HUES48 (cell line): ENCODE data around the gene HSPA1L.
"Not testable (repeated sequence)": the region's sequence is repeated elsewhere in the genome, so short reads cannot be mapped to it uniquely, and the experiment has no call there.

Experiments
- H3K27ac ChIP-seq: one replicate; pipeline ENCODE4 v1.7.0; 2013; ENCODE audit warnings: low read depth, low read length, inconsistent platforms
- H3K27me3 ChIP-seq: 2 replicates; pipeline ENCODE4 v1.6.1; 2013; ENCODE audit warnings: mild to moderate bottlenecking, low read length; ENCODE audit not compliant: control insufficient read depth, insufficient read depth
- H3K36me3 ChIP-seq: 2 replicates; pipeline ENCODE4 v1.6.1; 2013; ENCODE audit warnings: low read length; ENCODE audit not compliant: control insufficient read depth, insufficient read depth
- H3K4me1 ChIP-seq: 2 replicates; pipeline ENCODE4 v1.6.1; 2013; ENCODE audit warnings: mild to moderate bottlenecking, low read length; ENCODE audit not compliant: control insufficient read depth, insufficient read depth
- H3K4me3 ChIP-seq: 2 replicates; pipeline ENCODE4 v1.5.1; 2013; ENCODE audit warnings: mild to moderate bottlenecking, low read depth, low read length
- H3K9ac ChIP-seq: 2 replicates; pipeline ENCODE4 v1.6.1; 2013; ENCODE audit warnings: mild to moderate bottlenecking, low read depth, low read length, moderate library complexity
- H3K9me3 ChIP-seq: 2 replicates; pipeline ENCODE4 v1.6.1; 2013; ENCODE audit warnings: low read length; ENCODE audit not compliant: control insufficient read depth, insufficient read depth

The HSPA1L gene

DNA sequence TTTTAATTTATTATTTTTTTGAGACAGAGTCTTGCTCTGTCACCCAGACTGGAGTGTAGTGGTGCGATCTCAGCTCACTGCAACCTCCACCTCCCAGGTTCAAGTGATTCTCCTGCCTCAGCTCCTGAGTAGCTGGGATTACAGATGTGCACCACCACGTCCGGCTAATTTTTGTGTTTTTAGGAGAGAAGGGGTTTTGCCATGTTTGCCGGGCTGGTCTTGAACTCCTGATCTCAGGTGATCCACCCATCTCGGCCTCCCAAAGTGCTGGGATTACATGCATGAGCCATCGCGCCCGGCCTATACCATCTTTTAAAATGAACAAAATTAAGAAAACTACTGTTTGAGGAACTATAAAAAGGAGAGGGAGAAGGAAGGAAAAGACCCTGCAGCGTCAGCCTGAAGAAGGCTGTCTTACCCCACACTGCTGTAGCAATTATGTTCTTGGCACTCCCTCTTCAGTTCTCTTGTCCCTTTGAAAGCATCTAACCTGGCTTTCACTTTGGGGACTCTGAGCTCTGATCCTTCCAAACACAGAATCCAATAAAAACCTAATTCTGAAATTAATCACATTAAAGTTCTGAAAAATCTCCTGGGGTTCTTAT lies 8.6 kb upstream of the HSPA1L start:
- H3K4me1 ChIP-seq, result peaks cover 24% of the 10 kb centered on the region
- H3K4me3 ChIP-seq, H3K9ac ChIP-seq, H3K36me3 ChIP-seq, H3K9me3 ChIP-seq, H3K27me3 ChIP-seq, H3K27ac ChIP-seq: not testable (repeated sequence)

DNA sequence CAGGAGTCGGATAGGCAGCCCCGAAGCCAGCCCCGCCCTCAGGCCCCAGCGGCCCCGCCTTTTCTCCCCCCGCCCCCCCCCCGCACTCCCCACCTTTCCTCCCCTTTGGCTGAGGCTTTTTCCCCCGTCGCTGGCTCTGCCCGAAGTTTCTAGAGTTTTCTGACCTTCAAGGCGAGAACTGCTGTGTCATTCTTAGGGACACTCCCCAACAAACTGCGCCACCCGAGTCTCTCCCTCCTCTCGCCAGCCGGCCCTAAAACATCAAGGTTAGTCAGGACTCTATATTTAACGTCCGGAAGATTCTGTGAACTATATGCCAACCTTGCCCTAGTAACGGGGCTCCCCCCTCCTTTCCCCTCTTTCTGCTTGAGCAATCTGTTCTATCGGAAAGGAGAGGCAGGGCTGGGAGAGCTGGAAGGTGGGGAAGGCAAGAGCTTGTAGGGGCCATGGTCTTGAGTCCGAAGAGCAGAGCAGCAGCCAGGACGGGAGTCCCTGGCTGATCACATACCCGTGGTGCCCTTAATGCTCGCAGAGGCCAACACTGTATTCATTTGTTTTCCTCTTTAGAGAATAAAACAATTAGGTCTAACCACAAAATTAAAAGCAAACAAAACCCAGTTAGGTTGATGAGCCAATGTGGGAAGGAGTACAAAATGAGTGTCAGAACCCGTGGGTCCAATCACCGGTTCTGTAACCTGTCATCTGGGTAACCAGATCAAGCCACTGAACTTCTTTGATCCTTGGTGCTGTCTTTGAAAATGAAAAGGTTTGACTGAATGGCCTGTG lies 7.1 kb upstream of the HSPA1L start:
- no peaks in the 10 kb centered on the region for H3K9me3 ChIP-seq
- H3K27me3 ChIP-seq, result no peaks in the 10 kb centered on the region
- H3K4me3 ChIP-seq, result peak overlapping the region; percentile 70
- peak overlapping the region; percentile 93 for H3K27ac ChIP-seq
- H3K4me1 ChIP-seq, result peaks cover 28% of the 10 kb centered on the region
- H3K36me3 ChIP-seq, result no peaks in the 10 kb centered on the region
- peak overlapping the region; percentile 87 for H3K9ac ChIP-seq

DNA sequence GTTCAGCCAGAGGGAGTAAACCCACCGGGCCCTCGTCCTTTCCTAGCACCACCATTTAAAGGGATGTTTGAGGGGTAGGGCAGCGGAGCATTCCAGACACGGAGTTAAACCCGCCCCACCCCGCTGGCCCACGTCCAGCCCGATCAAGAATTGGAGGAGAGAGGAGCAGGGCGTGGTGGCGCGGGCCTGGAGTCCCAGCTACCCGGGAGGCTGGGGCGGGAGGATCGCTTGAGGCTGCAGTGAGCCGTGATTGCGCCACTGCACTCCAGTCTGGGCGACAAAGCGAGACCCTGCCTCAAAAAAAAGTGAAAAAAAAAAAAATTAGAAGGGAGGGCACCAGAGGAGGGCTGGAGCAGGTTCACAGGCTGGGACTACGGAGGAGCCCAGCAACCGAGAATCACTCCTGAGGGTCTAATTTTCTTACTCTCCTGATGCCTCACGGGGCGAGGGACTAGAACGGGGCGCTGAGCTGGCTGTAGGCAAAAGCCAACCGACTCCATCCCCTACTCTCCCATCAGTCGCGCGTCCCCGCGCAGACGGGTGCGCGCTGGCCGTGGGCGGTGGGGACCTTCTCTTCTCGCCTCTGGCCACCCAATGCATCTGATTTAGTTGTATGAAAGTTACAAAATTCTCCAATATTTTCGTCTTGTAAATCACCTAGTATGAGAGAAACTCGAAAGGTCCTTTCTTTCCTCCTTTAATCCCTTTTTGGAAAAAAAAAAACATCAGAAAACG lies 6.4 kb upstream of the HSPA1L start:
- no peaks in the 10 kb centered on the region for H3K27me3 ChIP-seq
- no peaks in the 10 kb centered on the region for H3K36me3 ChIP-seq
- H3K4me1 ChIP-seq, result peaks cover 25% of the 10 kb centered on the region
- H3K4me3 ChIP-seq, result peak overlapping the region; percentile 70
- H3K9me3 ChIP-seq, result no peaks in the 10 kb centered on the region
- peak overlapping the region; percentile 93 for H3K27ac ChIP-seq
- H3K9ac ChIP-seq, result peak overlapping the region; percentile 70

DNA sequence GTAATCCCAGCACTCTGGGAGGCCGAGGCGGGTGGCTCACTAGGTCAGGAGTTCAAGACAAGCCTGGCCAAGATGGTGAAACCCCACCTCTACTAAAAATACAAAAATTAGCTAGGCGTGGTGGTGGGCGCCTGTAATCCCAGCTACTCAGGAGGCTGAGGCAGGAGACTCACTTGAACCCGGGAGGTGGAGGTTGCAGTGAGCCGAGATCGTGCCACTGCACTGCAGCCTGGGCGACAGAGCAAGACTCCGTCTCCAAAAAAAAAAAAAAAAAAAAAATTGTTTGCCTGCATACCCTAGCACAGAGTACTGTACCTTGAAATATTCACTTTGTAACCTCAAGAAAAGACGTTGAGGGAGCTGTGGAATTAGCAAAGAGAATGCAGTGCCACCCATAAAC lies 5.3 kb upstream of the HSPA1L start:
- not testable (repeated sequence) for H3K9me3 ChIP-seq, H3K27ac ChIP-seq, H3K4me3 ChIP-seq, H3K9ac ChIP-seq, H3K36me3 ChIP-seq, H3K27me3 ChIP-seq
- peaks cover 17% of the 10 kb centered on the region for H3K4me1 ChIP-seq

DNA sequence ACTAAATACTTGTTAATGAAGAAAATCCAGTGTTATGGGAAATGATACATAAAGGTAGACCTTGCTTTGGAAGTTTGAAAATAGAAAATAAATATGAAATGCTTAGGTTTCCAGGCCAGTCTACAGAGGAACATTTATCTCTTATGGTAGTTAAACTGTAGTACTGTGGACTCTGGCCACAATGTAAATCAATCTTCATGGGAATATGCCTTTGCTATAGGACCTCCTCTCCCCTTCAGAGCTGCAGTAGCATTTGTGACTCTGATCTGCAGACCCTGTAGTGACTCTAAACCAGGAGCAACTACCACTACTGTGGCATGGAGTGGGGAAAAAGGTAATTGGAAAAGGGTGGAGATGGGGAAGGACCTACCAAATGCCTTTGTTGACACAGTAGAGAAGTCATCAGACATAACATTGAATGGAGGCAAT lies 4.8 kb upstream of the HSPA1L start:
- H3K27ac ChIP-seq, result no peak overlapping the region
- no peaks in the 10 kb centered on the region for H3K27me3 ChIP-seq
- H3K4me1 ChIP-seq, result 0 out of 2 replicates have a peak, but pooled peaks cover 12% of the 10 kb centered on the region
- no peaks in the 10 kb centered on the region for H3K36me3 ChIP-seq
- no peak overlapping the region for H3K9ac ChIP-seq
- H3K4me3 ChIP-seq, result no peak overlapping the region
- no peaks in the 10 kb centered on the region for H3K9me3 ChIP-seq

DNA sequence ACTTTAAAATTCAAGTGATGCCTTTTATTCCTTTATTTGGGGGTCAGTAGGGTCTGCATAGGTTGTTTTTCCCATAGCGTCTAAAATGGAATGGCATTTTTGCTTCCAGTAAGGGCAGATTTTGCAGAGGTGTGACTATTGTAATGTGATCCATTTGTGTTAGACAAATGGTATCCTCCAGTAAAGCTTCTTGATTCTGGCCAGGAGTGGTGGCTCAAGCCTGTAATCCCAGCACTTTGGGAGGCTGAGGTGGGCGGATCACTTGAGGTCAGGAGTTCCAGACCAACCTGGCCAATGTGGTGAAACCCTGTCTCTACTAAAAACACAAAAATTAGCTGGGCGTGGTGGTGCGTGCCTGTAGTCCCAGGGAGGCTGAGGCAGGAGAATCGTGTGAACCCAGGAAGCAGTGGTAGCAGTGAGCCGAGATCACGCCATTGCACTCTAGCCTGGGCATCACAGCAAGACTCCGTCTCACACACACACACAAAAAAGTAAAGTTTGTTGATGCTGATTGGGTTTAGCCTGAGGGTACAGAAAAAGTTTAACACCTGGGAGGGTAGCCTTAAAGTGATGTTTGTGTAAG lies 2.9 kb upstream of the HSPA1L start:
- not testable (repeated sequence) for H3K36me3 ChIP-seq, H3K27ac ChIP-seq, H3K27me3 ChIP-seq, H3K9me3 ChIP-seq, H3K9ac ChIP-seq
- Histone ChIP-seq H3K4me3 (peak overlapping the region; percentile 51), H3K4me1 (peaks cover 14% of the 10 kb centered on the region; the same call in 1 of the 2 replicates)

DNA sequence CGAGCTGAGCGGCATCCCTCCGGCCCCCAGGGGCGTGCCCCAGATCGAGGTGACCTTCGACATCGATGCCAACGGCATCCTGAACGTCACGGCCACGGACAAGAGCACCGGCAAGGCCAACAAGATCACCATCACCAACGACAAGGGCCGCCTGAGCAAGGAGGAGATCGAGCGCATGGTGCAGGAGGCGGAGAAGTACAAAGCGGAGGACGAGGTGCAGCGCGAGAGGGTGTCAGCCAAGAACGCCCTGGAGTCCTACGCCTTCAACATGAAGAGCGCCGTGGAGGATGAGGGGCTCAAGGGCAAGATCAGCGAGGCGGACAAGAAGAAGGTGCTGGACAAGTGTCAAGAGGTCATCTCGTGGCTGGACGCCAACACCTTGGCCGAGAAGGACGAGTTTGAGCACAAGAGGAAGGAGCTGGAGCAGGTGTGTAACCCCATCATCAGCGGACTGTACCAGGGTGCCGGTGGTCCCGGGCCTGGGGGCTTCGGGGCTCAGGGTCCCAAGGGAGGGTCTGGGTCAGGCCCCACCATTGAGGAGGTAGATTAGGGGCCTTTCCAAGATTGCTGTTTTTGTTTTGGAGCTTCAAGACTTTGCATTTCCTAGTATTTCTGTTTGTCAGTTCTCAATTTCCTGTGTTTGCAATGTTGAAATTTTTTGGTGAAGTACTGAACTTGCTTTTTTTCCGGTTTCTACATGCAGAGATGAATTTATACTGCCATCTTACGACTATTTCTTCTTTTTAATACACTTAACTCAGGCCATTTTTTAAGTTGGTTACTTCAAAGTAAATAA lies 2.2 kb upstream of the HSPA1L start:
- Histone ChIP-seq H3K4me3 (peak overlapping the region; percentile 51), H3K4me1 (peaks cover 14% of the 10 kb centered on the region; the same call in 1 of the 2 replicates)
- H3K27me3 ChIP-seq, H3K9ac ChIP-seq, H3K9me3 ChIP-seq, H3K36me3 ChIP-seq, H3K27ac ChIP-seq: not testable (repeated sequence)

DNA sequence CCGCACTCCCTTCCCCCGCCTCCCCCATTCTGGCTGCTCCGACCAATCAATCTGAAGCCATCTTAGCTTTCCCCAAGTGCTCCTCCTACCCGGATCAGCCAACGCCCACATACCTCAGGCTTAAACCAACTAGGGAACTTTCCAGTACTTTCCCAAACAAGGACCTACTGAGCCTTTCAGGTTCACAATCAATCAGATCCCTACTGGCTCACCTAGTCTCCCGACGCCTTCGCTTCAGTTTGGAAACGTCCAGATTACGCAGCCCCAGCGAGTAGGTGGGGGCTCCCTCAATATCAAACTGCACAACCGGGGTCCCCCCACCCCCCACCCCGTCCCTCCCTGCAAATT lies 432 bp downstream of the HSPA1L start:
- Histone ChIP-seq H3K4me1 (peaks cover 10% of the 10 kb centered on the region; the same call in 1 of the 2 replicates), H3K9me3 (no peaks in the 10 kb centered on the region), H3K27me3 (no peaks in the 10 kb centered on the region), H3K4me3 (peak overlapping the region; percentile 65), H3K9ac (peak overlapping the region; percentile 46), H3K36me3 (no peaks in the 10 kb centered on the region), H3K27ac (peak overlapping the region; percentile 100)

DNA sequence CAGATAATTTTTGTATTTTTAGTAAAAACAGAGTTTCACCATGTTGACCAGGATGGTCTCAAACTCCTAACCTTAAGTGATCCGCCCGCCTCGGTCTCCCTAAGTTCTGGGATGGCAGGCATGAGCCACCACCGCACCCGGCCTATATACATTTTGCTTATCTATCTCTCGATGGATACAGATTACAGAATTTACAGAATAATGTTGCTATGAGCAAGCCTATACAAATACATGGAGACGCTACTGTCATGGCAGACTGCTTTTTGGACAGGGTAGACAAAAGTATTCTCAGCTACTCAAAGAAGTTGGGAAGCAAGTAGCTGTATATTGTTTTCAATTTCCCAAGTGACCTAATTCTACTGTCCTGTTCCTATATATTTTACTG lies 1.6 kb downstream of the HSPA1L start:
- H3K27ac ChIP-seq, result peak overlapping the region; percentile 64
- H3K27me3 ChIP-seq, result no peaks in the 10 kb centered on the region
- no peaks in the 10 kb centered on the region for H3K9me3 ChIP-seq
- H3K36me3 ChIP-seq, result no peaks in the 10 kb centered on the region
- H3K9ac ChIP-seq, result no peak overlapping the region
- H3K4me3 ChIP-seq, result no peak overlapping the region
- H3K4me1 ChIP-seq, result peaks cover 7% of the 10 kb centered on the region; the same call in 1 of the 2 replicates

DNA sequence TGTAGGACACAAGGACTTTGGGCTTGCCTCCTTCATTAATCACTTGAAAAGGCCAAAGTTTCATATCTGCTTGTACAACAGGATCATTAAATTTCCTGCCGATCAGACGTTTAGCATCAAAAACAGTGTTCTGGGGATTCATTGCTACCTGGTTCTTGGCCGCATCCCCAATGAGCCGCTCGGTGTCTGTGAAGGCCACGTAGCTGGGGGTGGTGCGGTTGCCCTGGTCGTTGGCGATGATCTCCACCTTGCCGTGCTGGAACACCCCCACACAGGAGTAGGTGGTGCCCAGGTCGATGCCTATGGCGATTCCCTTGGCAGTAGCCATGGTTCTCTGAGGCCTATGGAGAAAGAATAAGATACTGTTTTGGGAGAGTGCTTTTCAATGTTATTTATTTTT lies 3.4 kb downstream of the HSPA1L start:
- H3K4me3 ChIP-seq, result no peak overlapping the region
- H3K27me3 ChIP-seq, result no peaks in the 10 kb centered on the region
- H3K27ac ChIP-seq, result no peak overlapping the region
- no peaks in the 10 kb centered on the region for H3K36me3 ChIP-seq
- H3K9me3 ChIP-seq, result no peaks in the 10 kb centered on the region
- peaks cover 4% of the 10 kb centered on the region; the same call in 1 of the 2 replicates for H3K4me1 ChIP-seq
- H3K9ac ChIP-seq, result no peak overlapping the region
